Heart left ventricle (tissue), 16 donors: Measurements from ENCODE around the gene MYOCD. TPM values are rescaled to one million over a fixed set of nuclear protein-coding genes. Genes with fewer than 3 reads are reported as not detected.
A peak's percentile ranks its signal among the peaks of the same experiment; 100 is the strongest.

Experiments used
- ATAC-seq, 4 donors: fragments of 200-7000 bp; cut with Tn5 transposase; one replicate each; pipeline ENCODE4 v1.9.1; 2020 to 2022; ENCODE audit warnings: moderate library complexity in 4 of 4, mild to moderate bottlenecking in 3 of 4, moderate number of reproducible peaks in 1 of 4
- DNase-seq, 5 donors: peaks; one replicate each; pipeline ENCODE4 v3.0.0-alpha.2; 2020
- H3K27ac ChIP-seq, 12 donors: fragments of 200-600 bp; sonication (generic) in 4 of 12; one replicate each; pipeline versions ENCODE4 v1.5.0 to v1.8.0; 2016 to 2022; ENCODE audit warnings: mild to moderate bottlenecking in 2 of 12
- H3K27me3 ChIP-seq, 9 donors: fragments of 200-600 bp; sonication (generic) in 2 of 9; one replicate each; pipeline versions ENCODE4 v1.5.1 to v1.8.0; 2016 to 2022; ENCODE audit warnings: mild to moderate bottlenecking in 3 of 9
- H3K36me3 ChIP-seq, 9 donors: fragments of 200-600 bp; sonication (generic) in 2 of 9; one replicate each; pipeline versions ENCODE4 v1.5.0 to v1.8.0; 2018 to 2022; ENCODE audit warnings: mild to moderate bottlenecking in 2 of 9
- H3K4me1 ChIP-seq, 12 donors: fragments of 200-600 bp; sonication (generic) in 4 of 12; one replicate each; pipeline versions ENCODE4 v1.5.0 to v1.8.0; 2016 to 2022; ENCODE audit warnings: mild to moderate bottlenecking in 3 of 12
- H3K4me3 ChIP-seq, 12 donors: fragments of 200-600 bp; sonication (generic) in 4 of 12; one replicate each; pipeline versions ENCODE4 v1.5.0 to v1.8.0; 2017 to 2022; ENCODE audit warnings: mild to moderate bottlenecking in 9 of 12, moderate library complexity in 4 of 12
- H3K9me3 ChIP-seq, 12 donors: fragments of 200-600 bp; sonication (generic) in 4 of 12; one replicate each; pipeline versions ENCODE4 v1.5.0 to v1.8.0; 2016 to 2022; ENCODE audit warnings: mild to moderate bottlenecking in 1 of 12
- POLR2A ChIP-seq, 2 donors: fragments of 450-650 bp; IDR thresholded peaks; one replicate each; pipeline ENCODE4 v1.6.1; 2017; ENCODE audit warnings: antibody characterized with exemption in 2 of 2, mild to moderate bottlenecking in 2 of 2, moderate library complexity in 2 of 2
- WGBS, 4 donors: extraction: QIAGEN DNeasy Blood & Tissue Kit in 2 of 4; methylation state at CpG; one replicate each; pipeline versions ENCODE4 v1.1.5 to v1.1.7; 2013 to 2018; 5-methylcytosine and 5-hydroxymethylcytosine counted together
- intact Hi-C, 10 donors: fragments of 100-400 bp; cut with DNase I; formaldehyde crosslinking; loops; one replicate each; pipeline versions ENCODE4 v1.11.1 to v1.14.2; 2022
- polyA plus RNA-seq, 2 donors: library from polyadenylated mRNA; stranded (reverse); fragments of 200-250 nt; gene quantifications; one replicate each; pipeline ENCODE4 v1.2.3, GENCODE V29; 2013
- total RNA-seq, 9 donors: library from RNA; depleted of rRNA in 2 of 9; stranded (reverse); fragments of >200 nt in 2 of 9; fragmentation: NEBNext Ultra II Directional in 3 of 9; extraction: Animal tissue kit (Norgen Biotek cat#: 25700) in 3 of 9; gene quantifications; one replicate each; pipeline versions ENCODE4 v1.1.0 to v1.2.4, GENCODE V29; 2016 to 2023
- TF ChIP-seq, protein P1 (sequence below), 12 donors: fragments of 200-600 bp; sonication (generic) in 4 of 12; IDR thresholded peaks; one replicate each; pipeline versions ENCODE4 v1.5.0 to v1.8.0; 2018 to 2022; ENCODE audit warnings: antibody characterized with exemption in 12 of 12, mild to moderate bottlenecking in 5 of 12
- donor health status: ischemic (EF 13 %, LVEDD 7.1; RV severe dilation, severe dysfunction).
- donor health status: healthy with polysubstance abuse.
- donor health status: DM: no; HTN: yes; CAD: no.
- donor health status: DM: no; HTN: no; CAD: no.
- donor health status: ischemic (EF 25% LVEDD 6.9; RV normal size, moderate dysfunction).
- donor health status: ischemic (EF 25% LVEDD 5.7; RV mildly dilated, moderate dysfunction).
- donor health status: healthy.
- donor health status: DM: yes; HTN: yes; CAD: no.
- donor health status: ischemic (EF 35%, LVEDD 5.7; RV mildly dilated, moderate dysfunction).
- donor health status: nonischemic (EF 11% LVEDD 7.7; RV severe dilation, severe dysfunction).
- donor health status: DM: yes; HTN: yes; CAD: no.
- donor health status: PGD.
- donor health status: ischemic (EF 29% LVEDD 5.4; RV normal size, mild dysfunction).
- donor health status: nonischemic (EF 23%, LVEDD 6.1; RV moderate dilation, normal function).

MYOCD gene
- total and polyA plus RNA-seq, 11 donors: 12.9 to 77.2 (median 45.9) TPM

DNA sequence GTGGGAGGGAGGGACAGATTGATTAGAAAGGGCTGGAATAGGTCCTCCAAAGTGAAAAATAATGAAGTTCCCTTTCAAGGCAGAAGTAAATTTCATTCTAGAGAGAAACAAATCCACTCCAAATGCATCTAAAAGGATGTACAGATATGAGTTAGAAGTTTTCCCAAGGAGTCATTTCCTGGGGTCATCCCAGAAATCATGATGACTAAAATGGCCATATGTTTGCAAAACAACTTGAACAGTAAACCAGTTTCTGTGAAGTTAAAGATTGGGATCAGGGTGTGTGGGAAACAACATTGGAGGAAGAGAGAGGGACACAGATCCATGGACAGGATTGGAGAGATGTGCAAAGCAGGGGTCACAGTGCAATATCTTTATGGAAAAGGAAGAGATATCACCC, 91.1 kb downstream of the MYOCD start:
- peaks cover 0 to 96% (median 26%) of the 10 kb centered on the region in 9 donors for H3K36me3 ChIP-seq
- DNase-seq (no peak), ATAC-seq (no peak)
- TF ChIP-seq, protein P1, sequence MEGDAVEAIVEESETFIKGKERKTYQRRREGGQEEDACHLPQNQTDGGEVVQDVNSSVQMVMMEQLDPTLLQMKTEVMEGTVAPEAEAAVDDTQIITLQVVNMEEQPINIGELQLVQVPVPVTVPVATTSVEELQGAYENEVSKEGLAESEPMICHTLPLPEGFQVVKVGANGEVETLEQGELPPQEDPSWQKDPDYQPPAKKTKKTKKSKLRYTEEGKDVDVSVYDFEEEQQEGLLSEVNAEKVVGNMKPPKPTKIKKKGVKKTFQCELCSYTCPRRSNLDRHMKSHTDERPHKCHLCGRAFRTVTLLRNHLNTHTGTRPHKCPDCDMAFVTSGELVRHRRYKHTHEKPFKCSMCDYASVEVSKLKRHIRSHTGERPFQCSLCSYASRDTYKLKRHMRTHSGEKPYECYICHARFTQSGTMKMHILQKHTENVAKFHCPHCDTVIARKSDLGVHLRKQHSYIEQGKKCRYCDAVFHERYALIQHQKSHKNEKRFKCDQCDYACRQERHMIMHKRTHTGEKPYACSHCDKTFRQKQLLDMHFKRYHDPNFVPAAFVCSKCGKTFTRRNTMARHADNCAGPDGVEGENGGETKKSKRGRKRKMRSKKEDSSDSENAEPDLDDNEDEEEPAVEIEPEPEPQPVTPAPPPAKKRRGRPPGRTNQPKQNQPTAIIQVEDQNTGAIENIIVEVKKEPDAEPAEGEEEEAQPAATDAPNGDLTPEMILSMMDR (IDR thresholded peaks at IDR 0.05): no peak
- TF ChIP-seq POLR2A (IDR thresholded peaks at IDR 0.05): no peak
- H3K4me1 ChIP-seq: peaks cover 0 to 7% (median 0%) of the 10 kb centered on the region in 12 donors
- no peak overlapping the region for H3K27ac ChIP-seq
- no peaks in the 10 kb centered on the region for H3K27me3 ChIP-seq
- intact Hi-C loops: loop anchor here in 1 of 10 donors (10.0 kb wide), 1 partner anchor 248 kb away; no protein-coding TSS in a partner anchor
- no peak overlapping the region for H3K4me3 ChIP-seq
- H3K9me3 ChIP-seq: no peaks in the 10 kb centered on the region

DNA sequence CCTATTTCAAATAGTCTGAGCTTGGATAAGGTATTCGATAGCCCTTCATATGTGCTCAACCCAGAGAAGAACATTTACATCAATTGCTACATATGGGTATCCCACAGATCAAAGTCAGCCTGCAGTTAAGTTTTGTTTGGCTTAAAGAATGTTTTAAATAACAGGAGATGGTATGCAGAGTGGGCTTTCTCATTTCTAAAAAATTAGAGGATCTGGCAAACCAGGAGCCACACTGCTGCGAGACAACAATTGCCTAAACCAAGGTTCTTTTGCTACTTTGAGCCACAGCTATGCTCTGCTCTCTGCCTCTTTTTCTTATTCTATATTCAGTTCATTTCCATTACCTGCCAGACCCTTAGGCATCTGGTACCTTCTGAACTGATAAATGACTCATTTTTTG, 93.4 kb downstream of the MYOCD start:
- H3K4me3 ChIP-seq: no peak overlapping the region
- no peaks in the 10 kb centered on the region for H3K27me3 ChIP-seq
- no peak overlapping the region for H3K27ac ChIP-seq
- intact Hi-C loops: loop anchor here in 1 of 10 donors (10.0 kb wide), 1 partner anchor 246 kb away; no protein-coding TSS in a partner anchor
- peaks cover 0 to 7% (median 0%) of the 10 kb centered on the region in 12 donors for H3K4me1 ChIP-seq
- 58 to 89% (median 64%) methylated on average over 2 of the region's 2 CpGs for WGBS, 4 donors
- H3K9me3 ChIP-seq: no peaks in the 10 kb centered on the region
- peaks cover 0 to 86% (median 11%) of the 10 kb centered on the region in 9 donors for H3K36me3 ChIP-seq
- no peak for DNase-seq
- ATAC-seq: no peak
- TF ChIP-seq, protein P1 (IDR thresholded peaks at IDR 0.05): no peak
- no peak for TF ChIP-seq POLR2A (IDR thresholded peaks at IDR 0.05)

DNA sequence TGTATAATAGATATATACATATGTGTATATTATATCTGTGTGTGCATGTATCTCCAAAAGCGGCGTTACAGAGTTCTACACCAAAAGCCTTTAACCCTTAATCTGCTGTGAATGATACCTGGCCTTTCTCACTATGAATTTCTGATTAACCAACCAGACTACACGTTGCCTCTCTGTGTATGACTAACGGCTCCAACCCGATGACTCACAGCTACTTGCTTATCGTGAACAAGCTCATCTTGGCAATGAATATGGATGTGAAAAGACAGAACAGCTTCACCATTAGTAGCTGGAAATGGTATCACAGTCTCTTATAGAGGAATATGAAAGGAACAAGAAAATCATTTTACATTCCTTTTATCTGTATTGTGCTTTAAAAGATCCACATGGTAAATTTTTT, 99.9 kb downstream of the MYOCD start:
- Histone ChIP-seq H3K9me3 (no peaks in the 10 kb centered on the region), H3K36me3 (peaks cover 0 to 29% (median 5%) of the 10 kb centered on the region in 9 donors), H3K27me3 (no peaks in the 10 kb centered on the region), H3K4me3 (no peak overlapping the region), H3K27ac (peak overlapping the region in 1 of 12 donors; percentile 8), H3K4me1 (peaks cover 0 to 10% (median 5%) of the 10 kb centered on the region in 12 donors)
- ATAC-seq (peak; percentile 81 to 88 (median 84)), DNase-seq (peak in 4 of 5 donors; percentile 25 to 73 (median 40))
- TF ChIP-seq POLR2A (IDR thresholded peaks at IDR 0.05): no peak
- TF ChIP-seq, protein P1 (IDR thresholded peaks at IDR 0.05): no peak
- WGBS, 4 donors: 25 to 41% (median 32%) methylated on average over 6 of the region's 6 CpGs
- intact Hi-C loops: loop anchor here in 2 of 10 donors (10.0 kb wide), 2 partner anchors 219 to 581 kb away; no protein-coding TSS in a partner anchor

DNA sequence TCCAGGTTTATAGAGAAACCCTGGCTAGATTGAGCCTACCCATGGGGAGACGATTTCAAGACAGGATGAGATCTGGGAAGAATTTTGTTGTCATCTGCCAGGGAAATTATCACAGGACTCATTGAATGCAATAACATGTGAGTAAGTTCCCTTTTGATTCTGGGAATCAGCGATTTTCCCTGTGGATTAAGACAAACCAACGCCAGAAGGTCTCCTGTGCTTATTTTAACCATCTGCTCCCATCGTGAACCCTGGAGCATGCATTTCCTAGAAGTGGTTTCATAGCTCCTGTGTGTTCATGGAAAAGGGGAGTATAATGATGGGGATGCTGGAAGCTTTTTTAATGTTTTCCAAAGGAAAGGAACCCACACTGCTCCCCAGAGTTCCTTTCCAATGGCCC, 102.6 kb downstream of the MYOCD start:
- H3K9me3 ChIP-seq: no peaks in the 10 kb centered on the region
- no peaks in the 10 kb centered on the region for H3K27me3 ChIP-seq
- WGBS, 4 donors: 43 to 63% (median 52%) methylated on average over 4 of the region's 4 CpGs
- peaks cover 0 to 13% (median 0%) of the 10 kb centered on the region in 9 donors for H3K36me3 ChIP-seq
- DNase-seq (peak in 1 of 5 donors; percentile 20), ATAC-seq (peak in 1 of 4 donors; percentile 44)
- peak overlapping the region in 3 of 12 donors; percentile 21 to 25 (median 25) for H3K27ac ChIP-seq
- H3K4me1 ChIP-seq: peaks cover 0 to 10% (median 5%) of the 10 kb centered on the region in 12 donors
- H3K4me3 ChIP-seq: no peak overlapping the region
- no peak for TF ChIP-seq POLR2A (IDR thresholded peaks at IDR 0.05)
- TF ChIP-seq, protein P1 (IDR thresholded peaks at IDR 0.05): no peak
- intact Hi-C loops: loop anchor here in 2 of 10 donors (10.0 kb wide), 2 partner anchors 217 to 583 kb away; no protein-coding TSS in a partner anchor
